MCF 10A (cell line): ENCODE data around the gene FBXO7. TPM values are rescaled to one million over a fixed set of nuclear protein-coding genes. Genes with fewer than 3 reads are reported as not detected.
"Not testable (repeated sequence)": the region's sequence is repeated elsewhere in the genome, so short reads cannot be mapped to it uniquely, and the experiment has no call there.

ENCODE experiments used
- BruUV-seq: library from RNA; stranded (reverse); fragments of 400-500 nt; replicated peaks from 2 replicates; lab custom pipeline; 2021; lab: Mats Ljungman, UMichigan
- CTCF ChIA-PET: fragments of 300-600 bp; sonication (Branson Sonifier 250); formaldehyde crosslinking; extraction: SDS; loops from one replicate; lab custom pipeline; 2021; ENCODE audit warnings: antibody characterized with exemption, inconsistent platforms; lab: Yijun Ruan, JAX
- POLR2A ChIA-PET: fragments of 300-600, 350-650 bp; sonication (Branson Sonifier 250); formaldehyde crosslinking; extraction: SDS; loops from one replicate; lab custom pipeline; 2020; ENCODE audit warnings: antibody characterized with exemption, inconsistent platforms; lab: Yijun Ruan, JAX
- DNase-seq: peaks from one replicate; pipeline ENCODE4 v3.0.0-alpha.2; 2018; ENCODE audit not compliant: unreplicated experiment
- H3K27ac Mint-ChIP-seq: one replicate; pipeline ENCODE4 v1.8.0; 2022; ENCODE audit warnings: mild to moderate bottlenecking, low read depth, mixed read lengths; ENCODE audit not compliant: unreplicated experiment
- H3K27me3 Mint-ChIP-seq: one replicate; pipeline ENCODE4 v1.8.0; 2022; ENCODE audit warnings: mixed read lengths; ENCODE audit not compliant: insufficient read depth, unreplicated experiment
- H3K36me3 Mint-ChIP-seq: one replicate; pipeline ENCODE4 v1.8.0; 2022; ENCODE audit warnings: mild to moderate bottlenecking, moderate library complexity, mixed read lengths; ENCODE audit not compliant: insufficient read depth, unreplicated experiment
- H3K4me1 Mint-ChIP-seq: one replicate; pipeline ENCODE4 v1.8.0; 2022; ENCODE audit warnings: mixed read lengths; ENCODE audit not compliant: insufficient read depth, unreplicated experiment
- H3K4me3 Mint-ChIP-seq: one replicate; pipeline ENCODE4 v1.8.0; 2022; ENCODE audit warnings: mild to moderate bottlenecking, moderate library complexity, mixed read lengths; ENCODE audit not compliant: unreplicated experiment
- H3K9me3 Mint-ChIP-seq: one replicate; pipeline ENCODE4 v1.8.0; 2022; ENCODE audit warnings: mixed read lengths; ENCODE audit not compliant: unreplicated experiment
- intact Hi-C: fragments of 100-400 bp; cut with micrococcal nuclease; formaldehyde crosslinking; loops from 2 replicates; pipeline ENCODE4 v1.14.1; 2022
- total RNA-seq: library from RNA; stranded (reverse); gene quantifications from 2 replicates; pipeline ENCODE4 v1.2.3, GENCODE V29; 2022
- TF ChIP-seq, protein P1 (sequence below): fragments of 200-600 bp; IDR thresholded peaks from one replicate; pipeline ENCODE4 v1.8.0; 2022; ENCODE audit warnings: antibody characterized with exemption, mild to moderate bottlenecking; ENCODE audit not compliant: unreplicated experiment

The FBXO7 gene
- total RNA-seq, 1 experiment from 2014 or later: 76.9 TPM

GRCh38 chr22:32477596-32477995, 3.0 kb downstream of the FBXO7 start:
- Mint-ChIP-seq H3K27ac (no peak overlapping the region), H3K4me3 (no peak overlapping the region), H3K36me3 (peaks cover 9% of the 10 kb centered on the region), H3K4me1 (peaks cover 20% of the 10 kb centered on the region), H3K9me3 (no peaks in the 10 kb centered on the region), H3K27me3 (no peaks in the 10 kb centered on the region)
- intact Hi-C loops: loop anchor here (5.0 to 10.0 kb wide), 3 partner anchors 213 to 510 kb away; no protein-coding TSS in a partner anchor
- no peak for DNase-seq
- TF ChIP-seq, protein P1, sequence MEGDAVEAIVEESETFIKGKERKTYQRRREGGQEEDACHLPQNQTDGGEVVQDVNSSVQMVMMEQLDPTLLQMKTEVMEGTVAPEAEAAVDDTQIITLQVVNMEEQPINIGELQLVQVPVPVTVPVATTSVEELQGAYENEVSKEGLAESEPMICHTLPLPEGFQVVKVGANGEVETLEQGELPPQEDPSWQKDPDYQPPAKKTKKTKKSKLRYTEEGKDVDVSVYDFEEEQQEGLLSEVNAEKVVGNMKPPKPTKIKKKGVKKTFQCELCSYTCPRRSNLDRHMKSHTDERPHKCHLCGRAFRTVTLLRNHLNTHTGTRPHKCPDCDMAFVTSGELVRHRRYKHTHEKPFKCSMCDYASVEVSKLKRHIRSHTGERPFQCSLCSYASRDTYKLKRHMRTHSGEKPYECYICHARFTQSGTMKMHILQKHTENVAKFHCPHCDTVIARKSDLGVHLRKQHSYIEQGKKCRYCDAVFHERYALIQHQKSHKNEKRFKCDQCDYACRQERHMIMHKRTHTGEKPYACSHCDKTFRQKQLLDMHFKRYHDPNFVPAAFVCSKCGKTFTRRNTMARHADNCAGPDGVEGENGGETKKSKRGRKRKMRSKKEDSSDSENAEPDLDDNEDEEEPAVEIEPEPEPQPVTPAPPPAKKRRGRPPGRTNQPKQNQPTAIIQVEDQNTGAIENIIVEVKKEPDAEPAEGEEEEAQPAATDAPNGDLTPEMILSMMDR: no peak
- no TSS peak for BruUV-seq
- POLR2A ChIA-PET: interaction anchor here (1.8 to 6.2 kb wide), 4 partner anchors 9 to 519 kb away, joined by 5 to 85 read pairs (median 18); partner anchors contain the start of gene RTCB
- CTCF ChIA-PET: interaction anchor here (1.1 to 1.6 kb wide), 2 partner anchors 9 to 511 kb away, joined by 3 to 5 read pairs; no protein-coding TSS in a partner anchor

DNA sequence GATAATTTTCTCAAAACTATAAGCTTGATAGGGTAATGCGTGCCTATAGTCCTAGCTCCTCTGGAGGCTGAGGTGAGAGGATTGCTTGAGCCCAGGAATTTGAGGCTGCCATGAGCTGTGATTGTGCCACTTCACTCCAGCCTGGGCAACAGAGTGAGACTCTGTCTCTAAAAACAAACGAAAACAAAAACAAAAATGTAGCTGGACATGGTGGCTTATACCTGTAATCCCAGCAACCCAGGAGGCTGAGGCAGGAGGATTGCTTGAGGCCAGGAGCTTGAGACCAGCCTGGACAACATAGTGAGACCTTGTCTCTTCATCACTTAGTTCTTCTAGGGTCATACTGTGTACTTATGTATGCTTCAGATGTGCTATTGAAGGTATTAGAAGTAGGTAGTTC, 3.9 kb downstream of the FBXO7 start:
- POLR2A ChIA-PET: interaction anchor here (4.1 to 6.2 kb wide), 2 partner anchors 8 to 68 kb away, joined by 30 to 85 read pairs; partner anchors contain the start of gene RTCB
- BruUV-seq: not testable (repeated sequence)

DNA sequence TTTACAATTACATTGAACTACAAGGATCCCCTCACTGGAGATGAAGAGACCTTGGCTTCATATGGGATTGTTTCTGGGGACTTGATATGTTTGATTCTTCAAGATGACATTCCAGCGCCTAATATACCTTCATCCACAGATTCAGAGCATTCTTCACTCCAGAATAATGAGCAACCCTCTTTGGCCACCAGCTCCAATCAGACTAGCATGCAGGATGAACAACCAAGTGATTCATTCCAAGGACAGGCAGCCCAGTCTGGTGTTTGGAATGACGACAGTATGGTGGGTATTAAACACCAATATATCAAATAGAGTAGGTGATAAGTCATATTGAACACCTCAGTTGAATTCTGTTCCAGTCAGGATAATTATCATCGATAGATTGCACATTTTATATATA, 4.4 kb downstream of the FBXO7 start:
- H3K4me1 Mint-ChIP-seq: peaks cover 15% of the 10 kb centered on the region
- ChIA-PET POLR2A (interaction anchor here (4.1 to 6.2 kb wide), 2 partner anchors 7 to 68 kb away, joined by 30 to 85 read pairs; partner anchors contain the start of gene RTCB), CTCF (interaction anchor here (1.2 kb wide), 1 partner anchor 507 kb away, joined by 4 read pairs; no protein-coding TSS in a partner anchor)
- no peak overlapping the region for H3K4me3 Mint-ChIP-seq
- no peaks in the 10 kb centered on the region for H3K9me3 Mint-ChIP-seq
- intact Hi-C loops: loop anchor here (5.0 to 10.0 kb wide), 3 partner anchors 214 to 508 kb away; no protein-coding TSS in a partner anchor
- no peaks in the 10 kb centered on the region for H3K27me3 Mint-ChIP-seq
- no peak overlapping the region for H3K27ac Mint-ChIP-seq
- TF ChIP-seq, protein P1: no peak
- BruUV-seq: no TSS peak
- no peak for DNase-seq
- H3K36me3 Mint-ChIP-seq: peaks cover 9% of the 10 kb centered on the region

More for the DNA sequence above, 3.9 kb downstream of the FBXO7 start:
- CTCF ChIA-PET: interaction anchor here (0.5 to 1.2 kb wide), 2 partner anchors 56 to 507 kb away, joined by 3 to 4 read pairs; no protein-coding TSS in a partner anchor
- peaks cover 17% of the 10 kb centered on the region for H3K4me1 Mint-ChIP-seq
- not testable (repeated sequence) for H3K27ac Mint-ChIP-seq, H3K27me3 Mint-ChIP-seq, DNase-seq, H3K36me3 Mint-ChIP-seq, H3K9me3 Mint-ChIP-seq, H3K4me3 Mint-ChIP-seq
- intact Hi-C loops: loop anchor here (5.0 to 10.0 kb wide), 3 partner anchors 214 to 509 kb away; no protein-coding TSS in a partner anchor

- intact Hi-C loops: no loop called here
Observed at GRCh38 chr22:32480238-32480637, 5.6 kb downstream of the FBXO7 start.

More at GRCh38 chr22:32480238-32480637, 5.6 kb downstream of the FBXO7 start:
- no peaks in the 10 kb centered on the region for H3K9me3 Mint-ChIP-seq
- H3K27me3 Mint-ChIP-seq: no peaks in the 10 kb centered on the region
- no TSS peak for BruUV-seq
- ChIA-PET POLR2A (no interaction called here), CTCF (interaction anchor here (1.0 kb wide), 1 partner anchor 317 kb away, joined by 3 read pairs; no protein-coding TSS in a partner anchor)
- H3K4me1 Mint-ChIP-seq: peaks cover 15% of the 10 kb centered on the region
- no peak overlapping the region for H3K4me3 Mint-ChIP-seq
- peaks cover 9% of the 10 kb centered on the region for H3K36me3 Mint-ChIP-seq
- no peak overlapping the region for H3K27ac Mint-ChIP-seq
- TF ChIP-seq, protein P1: no peak
- no peak for DNase-seq
